ENCODE measurements around the gene NAB1. TPM values are rescaled to one million over a fixed set of nuclear protein-coding genes. Genes with fewer than 3 reads are reported as not detected.

NAB1 gene
- total and polyA plus RNA-seq, 2 experiments from 2014 or later, result 10.4 to 40.2 TPM

GRCh38 chr2:190711069-190711468, 62.2 kb downstream of the NAB1 start (continued):
- TF ChIP-seq ZNF462 (CRISPR knock-in tag; IDR thresholded peaks at IDR 0.05) (no peak), CTCF (conservative IDR thresholded peaks at IDR 0.05; ENCODE audit: low read depth in 2 of 2) (no peak), EZH2 (IDR thresholded peaks at IDR 0.05; ENCODE audit: low read depth, unreplicated experiment) (no peak), STAT1 (IDR thresholded peaks at IDR 0.05; ENCODE audit: unreplicated experiment) (no peak), POLR2AphosphoS5 (IDR thresholded peaks at IDR 0.05; ENCODE audit: low read depth) (no peak)
- TF ChIP-seq, protein P1, sequence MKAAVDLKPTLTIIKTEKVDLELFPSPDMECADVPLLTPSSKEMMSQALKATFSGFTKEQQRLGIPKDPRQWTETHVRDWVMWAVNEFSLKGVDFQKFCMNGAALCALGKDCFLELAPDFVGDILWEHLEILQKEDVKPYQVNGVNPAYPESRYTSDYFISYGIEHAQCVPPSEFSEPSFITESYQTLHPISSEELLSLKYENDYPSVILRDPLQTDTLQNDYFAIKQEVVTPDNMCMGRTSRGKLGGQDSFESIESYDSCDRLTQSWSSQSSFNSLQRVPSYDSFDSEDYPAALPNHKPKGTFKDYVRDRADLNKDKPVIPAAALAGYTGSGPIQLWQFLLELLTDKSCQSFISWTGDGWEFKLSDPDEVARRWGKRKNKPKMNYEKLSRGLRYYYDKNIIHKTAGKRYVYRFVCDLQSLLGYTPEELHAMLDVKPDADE (IDR thresholded peaks at IDR 0.05), result no peak

DNA sequence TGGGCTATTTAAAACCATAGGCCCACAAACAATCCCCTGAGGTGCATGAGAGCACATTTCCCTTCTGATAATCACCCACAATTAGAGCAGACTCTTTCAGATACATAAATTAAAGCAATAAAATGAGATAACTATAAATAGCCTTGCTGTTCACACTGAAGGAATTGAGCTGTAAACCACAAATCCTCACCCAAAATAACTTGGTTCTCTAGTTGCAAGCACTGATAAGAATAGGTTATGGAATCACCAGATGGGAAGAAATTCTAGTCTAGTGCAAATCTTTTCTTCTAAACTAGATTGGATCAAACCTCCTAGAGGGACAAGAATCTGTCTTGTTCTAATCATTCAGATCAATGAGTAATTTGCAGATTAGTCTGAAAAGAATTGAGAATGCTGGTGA, 64.6 kb downstream of the NAB1 start:
- Histone ChIP-seq H3K9me2 (ENCODE audit: insufficient read depth) (peaks cover 10% of the 10 kb centered on the region), H3K4me3 (no peak overlapping the region), H3K79me2 (replicated peaks; ENCODE audit: insufficient read depth) (no peaks in the 10 kb centered on the region), H3K4me1 (ENCODE audit: insufficient read depth) (no peaks in the 10 kb centered on the region), H3K4me2 (no peak overlapping the region), H3F3A (replicated peaks; ENCODE audit: low read depth) (no peaks in the 10 kb centered on the region), H2AFZ (no peak overlapping the region), H4K20me1 (replicated peaks; ENCODE audit: insufficient read depth) (no peaks in the 10 kb centered on the region), H3K36me3 (ENCODE audit: insufficient read depth) (peaks cover 4% of the 10 kb centered on the region; the same call in 1 of the 2 replicates), H3K27ac (ENCODE audit: low read depth) (no peak overlapping the region), H3K27me3 (ENCODE audit: insufficient read depth) (no peaks in the 10 kb centered on the region)
- TF ChIP-seq NANOG (IDR thresholded peaks at IDR 0.05; ENCODE audit: borderline replicate concordance), result no peak
- no peak for TF ChIP-seq EZH2phosphoT487 (IDR thresholded peaks at IDR 0.05; ENCODE audit: unreplicated experiment)
- TF ChIP-seq REST (IDR thresholded peaks at IDR 0.05; ENCODE audit: unreplicated experiment), result no peak
- TF ChIP-seq STAT1 (IDR thresholded peaks at IDR 0.05; ENCODE audit: unreplicated experiment), result no peak
- TF ChIP-seq ZNF114 (CRISPR knock-in tag; IDR thresholded peaks at IDR 0.05), result no peak
- no peak for TF ChIP-seq CTCF (conservative IDR thresholded peaks at IDR 0.05; ENCODE audit: low read depth in 2 of 2)
- Mint-ChIP-seq H3K4me1 (peaks cover 2% of the 10 kb centered on the region; the same call in 2 of the 3 replicates), H3K27me3 (ENCODE audit: insufficient read depth, low read depth, poor library complexity) (peaks cover 2% of the 10 kb centered on the region), H3K9me3 (peaks cover 1% of the 10 kb centered on the region), H3K4me3 (no peak overlapping the region), H3K36me3 (ENCODE audit: low read depth) (peaks cover 2% of the 10 kb centered on the region), H3K27ac (no peak overlapping the region)
- ATAC-seq, result no peak
- DNase-seq (ENCODE audit: low spot score), result no peak

Data from GM23338 (cell line).